GM18861 (cell line): Measurements from ENCODE around the gene PJVK.
A peak's percentile ranks its signal among the peaks of the same experiment; 100 is the strongest.
"Not testable (repeated sequence)": the region's sequence is repeated elsewhere in the genome, so short reads cannot be mapped to it uniquely, and the experiment has no call there.

Source experiments
- ATAC-seq: cut with Tn5 transposase; IDR thresholded peaks from one replicate; pipeline ENCODE4 v1.9.1; 2021; ENCODE audit not compliant: unreplicated experiment

Gene PJVK

GRCh38 chr2:178450774-178451525, at the start of gene PJVK, which contains the start of gene PRKRA:
Gene PJVK, plus strand, starts transcription at chr2:178451378. Its CDS starts 2,032 bp downstream, at chr2:178453410.
Gene PRKRA, minus strand, starts transcription at chr2:178451175. Its CDS starts 145 bp downstream, at chr2:178451030.
- peak; percentile 69 for ATAC-seq

- no peak for ATAC-seq
Measured at GRCh38 chr2:178401994-178402437, 49.2 kb upstream of the PJVK start.

GRCh38 chr2:178403671-178404306, 47.4 kb upstream of the PJVK start:
- ATAC-seq = peak; percentile 23

- ATAC-seq = peak; percentile 100
Measured at GRCh38 chr2:178404368-178404767, 46.8 kb upstream of the PJVK start.

GRCh38 chr2:178409261-178409660, 41.9 kb upstream of the PJVK start:
- no peak for ATAC-seq

- no peak for ATAC-seq
Measured at GRCh38 chr2:178412047-178412446, 39.1 kb upstream of the PJVK start.

GRCh38 chr2:178412453-178412852, 38.7 kb upstream of the PJVK start:
- ATAC-seq = not testable (repeated sequence)

GRCh38 chr2:178413472-178414265, 37.5 kb upstream of the PJVK start:
- peak; percentile 72 for ATAC-seq

- peak; percentile 85 for ATAC-seq
Measured at GRCh38 chr2:178414266-178415247, 36.6 kb upstream of the PJVK start.

- no peak for ATAC-seq
Measured at GRCh38 chr2:178415979-178416378, 35.2 kb upstream of the PJVK start.

- no peak for ATAC-seq
Measured at GRCh38 chr2:178417916-178418315, 33.3 kb upstream of the PJVK start.

- ATAC-seq = no peak
Measured at GRCh38 chr2:178418426-178418825, 32.8 kb upstream of the PJVK start.

- no peak for ATAC-seq
Measured at GRCh38 chr2:178419123-178419522, 32.1 kb upstream of the PJVK start.

GRCh38 chr2:178420463-178420999, 30.6 kb upstream of the PJVK start:
- no peak for ATAC-seq

GRCh38 chr2:178422097-178422496, 29.1 kb upstream of the PJVK start:
- no peak for ATAC-seq

- ATAC-seq = not testable (repeated sequence)
Measured at GRCh38 chr2:178423746-178424145, 27.4 kb upstream of the PJVK start.

GRCh38 chr2:178425255-178425827, 25.8 kb upstream of the PJVK start:
- no peak for ATAC-seq

GRCh38 chr2:178426388-178426787, 24.8 kb upstream of the PJVK start:
- no peak for ATAC-seq

GRCh38 chr2:178427458-178427857, 23.7 kb upstream of the PJVK start:
- no peak for ATAC-seq

GRCh38 chr2:178428396-178428806, 22.8 kb upstream of the PJVK start:
- ATAC-seq = no peak
